OCI-LY7 (cell line): ENCODE results near the gene ARHGEF19.

Experiments
- CTCF ChIP-seq: fragments of 200-600 bp; sonication (generic); conservative IDR thresholded peaks from 2 replicates; pipeline ENCODE4 v1.5.1; 2014; ENCODE audit warnings: mild to moderate bottlenecking, antibody characterized with exemption, low read length, moderate library complexity, mixed read lengths
- EZH2phosphoT487 ChIP-seq: fragments of 200-600 bp; sonication (generic); IDR thresholded peaks from 2 replicates; pipeline ENCODE4 v1.6.1; 2018; ENCODE audit warnings: low read depth, borderline replicate concordance, mild to moderate bottlenecking, mixed run types, antibody characterized with exemption, low read length, moderate library complexity, mixed read lengths

GRCh38 chr1:16165548-16165947, 46.9 kb downstream of the ARHGEF19 start:
- TF ChIP-seq CTCF (no peak), EZH2phosphoT487 (no peak)
